Activated CD4-positive, alpha-beta T cell treated with anti-CD3 and anti-CD28 coated beads for 4 hours (primary cell): Measurements from ENCODE around the gene PRR12.

Source experiments
- DNase-seq, 2 donors: peaks; one replicate each; pipeline ENCODE4 v3.0.0-alpha.2; 2020

Gene PRR12

GRCh38 chr19:49590971-49591730 is at the start of gene PRR12:
TSS of gene PRR12 (plus strand) at chr19:49591182. CDS start at chr19:49591655, 473 bp downstream.
- DNase-seq = peak; percentile 72 to 78

- DNase-seq = no peak
Measured at GRCh38 chr19:49541914-49542313, 49.1 kb upstream of the PRR12 start.

GRCh38 chr19:49542446-49542845 is 48.5 kb upstream of the PRR12 start:
- no peak for DNase-seq

- DNase-seq = no peak
Measured at GRCh38 chr19:49543032-49543431, 48.0 kb upstream of the PRR12 start.

- DNase-seq = no peak
Measured at GRCh38 chr19:49544154-49544553, 46.8 kb upstream of the PRR12 start.

GRCh38 chr19:49546825-49547565 is 44.0 kb upstream of the PRR12 start:
- peak; percentile 64 to 75 for DNase-seq

GRCh38 chr19:49549045-49549444 is 41.9 kb upstream of the PRR12 start:
- no peak for DNase-seq

GRCh38 chr19:49551531-49551930 is 39.5 kb upstream of the PRR12 start:
- DNase-seq = no peak

GRCh38 chr19:49552749-49553148 is 38.2 kb upstream of the PRR12 start:
- DNase-seq = peak; percentile 29 to 39

- peak; percentile 67 to 69 for DNase-seq
Measured at GRCh38 chr19:49553451-49554271, 37.3 kb upstream of the PRR12 start.

GRCh38 chr19:49554701-49555181 is 36.2 kb upstream of the PRR12 start:
- DNase-seq = peak; percentile 39 to 46

- DNase-seq = peak; percentile 67 to 85
Measured at GRCh38 chr19:49555600-49556411, 35.2 kb upstream of the PRR12 start.

GRCh38 chr19:49556412-49557398 is 34.3 kb upstream of the PRR12 start:
- DNase-seq = peak; percentile 16 to 34

- DNase-seq = no peak
Measured at GRCh38 chr19:49557641-49558325, 33.2 kb upstream of the PRR12 start.

GRCh38 chr19:49558591-49558990 is 32.4 kb upstream of the PRR12 start:
- peak; percentile 18 to 32 for DNase-seq

GRCh38 chr19:49559443-49559842 is 31.5 kb upstream of the PRR12 start:
- no peak for DNase-seq

GRCh38 chr19:49559928-49560327 is 31.1 kb upstream of the PRR12 start:
- DNase-seq = no peak

- peak; percentile 43 to 44 for DNase-seq
Measured at GRCh38 chr19:49560358-49560900, 30.6 kb upstream of the PRR12 start.

- DNase-seq = peak; percentile 45 to 58
Measured at GRCh38 chr19:49564616-49565045, 26.4 kb upstream of the PRR12 start.

GRCh38 chr19:49565261-49565660 is 25.7 kb upstream of the PRR12 start:
- DNase-seq = peak in 1 of 2 donors; percentile 23
